Hematopoietic multipotent progenitor cell treated with erythropoietin and hydrocortisone succinate and interleukin-3 and kit ligand, for 8 days (in vitro differentiated cells): ENCODE data around the gene CKAP2L.

Experiments used
- DNase-seq: peaks from one replicate; pipeline ENCODE4 v3.0.0-alpha.2; 2015

CKAP2L gene, protein sequence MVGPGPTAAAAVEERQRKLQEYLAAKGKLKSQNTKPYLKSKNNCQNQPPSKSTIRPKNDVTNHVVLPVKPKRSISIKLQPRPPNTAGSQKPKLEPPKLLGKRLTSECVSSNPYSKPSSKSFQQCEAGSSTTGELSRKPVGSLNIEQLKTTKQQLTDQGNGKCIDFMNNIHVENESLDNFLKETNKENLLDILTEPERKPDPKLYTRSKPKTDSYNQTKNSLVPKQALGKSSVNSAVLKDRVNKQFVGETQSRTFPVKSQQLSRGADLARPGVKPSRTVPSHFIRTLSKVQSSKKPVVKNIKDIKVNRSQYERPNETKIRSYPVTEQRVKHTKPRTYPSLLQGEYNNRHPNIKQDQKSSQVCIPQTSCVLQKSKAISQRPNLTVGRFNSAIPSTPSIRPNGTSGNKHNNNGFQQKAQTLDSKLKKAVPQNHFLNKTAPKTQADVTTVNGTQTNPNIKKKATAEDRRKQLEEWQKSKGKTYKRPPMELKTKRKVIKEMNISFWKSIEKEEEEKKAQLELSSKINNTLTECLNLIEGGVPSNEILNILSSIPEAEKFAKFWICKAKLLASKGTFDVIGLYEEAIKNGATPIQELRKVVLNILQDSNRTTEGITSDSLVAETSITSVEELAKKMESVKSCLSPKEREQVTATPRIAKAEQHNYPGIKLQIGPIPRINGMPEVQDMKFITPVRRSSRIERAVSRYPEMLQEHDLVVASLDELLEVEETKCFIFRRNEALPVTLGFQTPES

GRCh38 chr2:112764071-112765044 lies at the start of gene CKAP2L:
CKAP2L (minus strand) TSS chr2:112764609; CDS start chr2:112764598, 11 bp downstream.
- DNase-seq: peak; percentile 99

- DNase-seq: peak; percentile 65
Measured at GRCh38 chr2:112813280-112813966, 49.0 kb upstream of the CKAP2L start.

GRCh38 chr2:112812318-112813267 lies 48.2 kb upstream of the CKAP2L start:
- DNase-seq: no peak

- no peak for DNase-seq
Measured at GRCh38 chr2:112811841-112812306, 47.5 kb upstream of the CKAP2L start.

GRCh38 chr2:112811276-112811831 lies 46.9 kb upstream of the CKAP2L start:
- no peak for DNase-seq

DNA sequence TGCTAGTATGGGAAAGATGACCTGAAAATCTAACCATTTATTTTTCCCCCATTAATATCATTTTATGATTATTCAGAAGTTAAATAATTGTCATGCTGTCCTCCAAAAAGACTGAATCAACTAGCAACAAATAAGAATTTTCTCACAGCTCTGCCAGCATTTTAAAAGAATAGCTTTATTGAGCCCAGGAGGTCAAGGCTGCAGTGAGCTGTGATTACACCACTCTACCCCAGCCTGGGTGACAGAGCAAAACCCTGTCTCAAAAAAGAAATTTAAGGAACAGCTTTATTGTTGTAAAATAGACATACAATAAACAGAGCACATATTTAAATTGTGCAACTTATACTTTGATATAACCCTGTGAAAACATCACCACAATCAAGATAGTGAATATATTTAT lies 44.7 kb upstream of the CKAP2L start:
- no peak for DNase-seq

DNA sequence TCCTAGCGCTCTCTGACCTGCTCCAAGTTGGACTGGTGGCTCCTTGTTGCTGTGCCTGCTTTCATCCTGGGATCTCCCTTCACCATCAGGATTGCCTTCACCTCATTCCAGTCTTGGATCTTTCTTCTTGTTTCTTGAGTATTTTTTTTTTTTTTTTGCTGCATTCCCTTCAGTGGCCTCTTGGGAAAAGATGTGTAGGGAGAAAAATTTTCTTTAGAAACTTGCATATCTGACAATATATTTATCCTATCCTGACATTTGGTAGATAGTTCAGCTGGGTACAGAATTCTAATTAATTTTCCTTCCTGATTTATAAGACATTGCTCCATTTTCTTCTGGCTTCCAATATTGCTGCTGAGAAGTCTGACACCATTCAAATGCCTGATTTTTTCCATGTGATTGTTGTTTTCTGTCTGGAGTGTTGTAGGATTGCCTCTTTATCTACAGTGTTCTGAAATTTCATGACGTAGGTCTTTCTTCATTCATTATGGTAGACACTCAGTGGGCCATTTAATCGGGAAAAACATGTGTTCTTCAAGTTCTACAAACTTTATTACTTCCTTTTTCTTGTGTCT lies 42.9 kb upstream of the CKAP2L start:
- no peak for DNase-seq

GRCh38 chr2:112805542-112805941 lies 41.1 kb upstream of the CKAP2L start:
- DNase-seq: no peak

GRCh38 chr2:112803691-112804521 lies 39.5 kb upstream of the CKAP2L start:
- peak; percentile 50 for DNase-seq

DNA sequence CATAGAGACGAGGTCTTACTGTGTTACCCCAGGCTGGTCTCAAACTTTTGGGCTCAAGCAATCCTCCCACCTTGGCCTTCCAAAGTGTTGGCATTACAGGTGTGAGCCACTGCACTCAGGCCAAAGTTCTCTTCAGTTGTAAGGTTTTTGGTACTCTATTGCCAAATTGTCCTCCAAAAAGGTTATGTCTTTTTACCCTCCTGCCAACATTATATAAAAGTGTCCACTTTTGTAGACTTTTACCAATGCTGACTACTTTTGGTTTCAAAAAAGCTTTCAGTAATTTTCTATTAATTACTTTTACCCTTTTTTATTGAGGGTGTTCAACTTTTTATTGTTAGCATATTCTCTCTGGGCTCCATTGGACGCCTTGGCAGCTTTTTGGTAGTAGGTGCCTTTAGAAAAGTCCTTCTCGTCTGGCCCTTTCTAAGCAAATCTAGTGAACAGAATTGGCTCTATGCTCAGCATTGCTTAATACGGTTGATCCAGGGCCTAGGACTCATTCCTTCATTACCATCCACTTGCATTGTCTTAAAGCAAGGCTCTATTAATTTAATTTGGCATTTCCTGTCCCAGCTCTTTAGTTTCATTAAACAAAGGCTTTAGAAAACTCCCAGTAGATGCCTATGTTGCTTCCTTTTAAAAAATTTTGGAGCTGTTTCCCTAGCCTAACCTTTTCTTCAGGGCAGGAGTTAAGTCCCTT lies 36.6 kb upstream of the CKAP2L start:
- DNase-seq: no peak

DNA sequence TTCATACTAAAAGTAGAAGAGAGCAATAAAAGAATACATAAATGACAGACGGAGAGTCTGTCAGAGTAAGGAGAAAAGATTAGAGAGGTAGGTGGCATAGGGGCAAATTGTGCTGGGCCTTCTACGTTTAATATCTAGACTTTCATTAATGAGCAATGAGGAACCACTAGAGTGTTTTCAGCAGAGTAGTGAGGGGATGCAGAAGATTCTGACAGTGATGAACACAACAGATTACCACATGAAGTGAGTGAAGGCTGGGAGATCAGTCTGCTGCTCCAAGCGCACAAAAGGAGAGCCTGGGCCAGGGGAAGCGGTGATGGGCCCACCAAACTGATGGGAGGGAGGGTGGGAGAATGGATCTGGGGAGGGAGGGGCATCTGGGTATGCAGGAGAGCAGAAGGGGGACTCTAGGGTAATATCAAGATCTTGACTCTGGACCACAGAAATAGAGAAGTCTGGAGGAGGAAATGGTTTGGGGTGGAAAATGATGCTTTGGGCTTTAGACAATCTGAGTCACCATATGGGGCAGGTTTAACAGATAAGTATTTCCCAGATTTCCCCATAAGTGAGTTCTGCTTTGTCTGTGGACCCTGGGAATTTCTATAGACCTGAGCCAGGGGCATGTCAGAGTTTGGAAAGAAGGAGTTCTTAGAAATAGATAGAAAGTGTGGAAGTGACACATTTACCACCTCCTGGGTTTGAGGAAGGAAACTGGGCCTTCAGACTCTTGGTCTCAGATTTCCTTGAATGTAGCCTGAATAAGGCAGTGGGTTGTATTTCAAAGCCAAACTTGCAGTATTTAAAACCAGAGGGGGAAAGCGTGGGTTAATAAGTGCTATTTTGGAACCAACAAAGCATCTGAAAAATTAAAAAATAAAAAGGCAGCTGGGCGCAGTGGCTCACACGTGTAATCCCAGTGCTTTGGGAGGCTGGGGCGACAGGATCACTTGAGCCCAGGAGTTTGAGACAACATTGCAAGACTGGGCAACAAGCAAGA lies 34.9 kb upstream of the CKAP2L start:
- no peak for DNase-seq

DNA sequence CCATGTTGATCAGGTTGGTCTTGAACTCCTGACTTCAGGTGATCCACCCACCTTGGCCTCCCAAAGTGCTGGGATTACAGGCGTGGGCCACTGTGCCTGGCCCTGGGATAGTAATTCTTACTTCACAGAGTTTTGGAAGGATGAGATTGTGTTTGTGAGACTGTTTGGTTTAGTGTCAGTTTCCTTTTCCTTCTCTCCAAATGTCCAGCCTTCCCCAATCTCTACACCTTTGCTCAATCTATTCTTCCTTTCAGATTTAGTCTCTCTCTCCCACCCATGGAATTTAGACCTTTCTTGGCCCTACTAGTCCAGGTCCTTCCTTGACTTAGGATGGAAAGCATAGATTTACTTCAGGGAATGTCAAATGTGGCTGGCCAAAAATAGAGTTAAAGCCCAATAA lies 32.1 kb upstream of the CKAP2L start:
- no peak for DNase-seq

DNA sequence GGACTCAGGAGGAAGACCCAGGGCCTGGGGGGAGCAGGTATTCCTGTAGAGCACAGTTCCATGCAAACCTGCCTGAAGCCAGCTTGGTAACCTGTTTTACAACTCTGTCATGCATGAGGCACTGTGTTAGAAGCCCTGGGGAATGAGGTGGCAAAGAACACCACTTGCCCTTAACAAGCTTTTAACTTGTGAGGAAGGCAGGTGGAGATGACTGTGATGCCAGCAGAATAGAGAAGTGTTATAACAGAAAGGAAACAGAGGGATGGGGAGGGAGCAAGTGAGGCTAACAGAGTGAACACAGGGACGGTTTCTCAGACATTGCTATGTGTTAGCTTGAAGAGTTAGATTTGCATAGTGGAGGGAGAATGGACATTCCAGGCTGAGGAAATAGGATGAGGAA lies 31.4 kb upstream of the CKAP2L start:
- no peak for DNase-seq

GRCh38 chr2:112794841-112795240 lies 30.4 kb upstream of the CKAP2L start:
- DNase-seq: no peak

- peak; percentile 77 for DNase-seq
Measured at GRCh38 chr2:112794131-112794733, 29.8 kb upstream of the CKAP2L start.

DNA sequence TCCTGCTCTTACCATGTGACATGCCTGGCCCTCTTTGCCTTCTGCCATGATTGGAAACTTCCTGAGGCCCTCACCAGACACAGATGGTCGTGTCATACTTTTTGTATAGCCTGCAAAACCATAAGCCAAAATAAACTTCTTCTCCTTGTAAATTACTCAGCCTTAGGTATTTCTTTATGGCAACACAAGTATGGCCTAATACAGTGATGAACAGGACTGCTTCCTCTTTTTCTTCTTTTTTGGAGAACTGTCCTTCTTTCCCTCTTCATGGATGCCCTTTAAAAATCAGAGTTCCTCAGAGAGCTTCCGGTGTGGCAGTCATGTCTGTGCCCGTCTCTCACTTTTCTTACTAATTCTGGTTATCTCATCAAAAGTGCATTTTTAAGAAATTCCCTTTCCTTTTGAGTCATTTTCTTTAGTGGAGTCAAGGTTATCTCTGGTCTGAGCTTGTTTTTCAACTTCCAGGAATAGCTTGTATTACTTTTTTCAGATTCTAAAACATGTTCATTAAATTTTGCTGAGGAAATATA lies 29.1 kb upstream of the CKAP2L start:
- no peak for DNase-seq

- DNase-seq: no peak
Measured at GRCh38 chr2:112792419-112792818, 28.0 kb upstream of the CKAP2L start.
